Renal pelvis (tissue), 12 donors: ENCODE data around the gene HNRNPH2. TPM values are rescaled to one million over a fixed set of nuclear protein-coding genes. Genes with fewer than 3 reads are reported as not detected.

Experiments
- DNase-seq: peaks from one replicate; pipeline ENCODE4 v3.0.0-alpha.2; 2013
- long read RNA-seq, 16 experiments: transcript quantifications; one replicate each; lab custom pipeline, GENCODE V29; 2026
- polyA plus RNA-seq, 3 donors: library from polyadenylated mRNA; unstranded; fragments of 120-200 nt; gene quantifications; one replicate each; pipeline ENCODE4 v1.2.1, GENCODE V29; 2013; ENCODE audit not compliant: insufficient read length in 3 of 3

HNRNPH2 gene, protein sequence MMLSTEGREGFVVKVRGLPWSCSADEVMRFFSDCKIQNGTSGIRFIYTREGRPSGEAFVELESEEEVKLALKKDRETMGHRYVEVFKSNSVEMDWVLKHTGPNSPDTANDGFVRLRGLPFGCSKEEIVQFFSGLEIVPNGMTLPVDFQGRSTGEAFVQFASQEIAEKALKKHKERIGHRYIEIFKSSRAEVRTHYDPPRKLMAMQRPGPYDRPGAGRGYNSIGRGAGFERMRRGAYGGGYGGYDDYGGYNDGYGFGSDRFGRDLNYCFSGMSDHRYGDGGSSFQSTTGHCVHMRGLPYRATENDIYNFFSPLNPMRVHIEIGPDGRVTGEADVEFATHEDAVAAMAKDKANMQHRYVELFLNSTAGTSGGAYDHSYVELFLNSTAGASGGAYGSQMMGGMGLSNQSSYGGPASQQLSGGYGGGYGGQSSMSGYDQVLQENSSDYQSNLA
- 100 to 1,000 TPM; 109 to 138 (median 137) TPM for polyA plus RNA-seq
- long read RNA-seq, donor 1, transcript HNRNPH2-201 (2 exons, 2,223 nt), result major isoform, 38 of 169 reads
- long read RNA-seq, donor 1, partial matches to known transcripts, result 131 of 169 reads
- long read RNA-seq, donor 1, other reads (novel, unspliced or antisense), result 0 of 169 reads
- long read RNA-seq, donor 2, transcript HNRNPH2-201 (2 exons, 2,223 nt), result major isoform, 34 of 34 reads
- long read RNA-seq, donor 2, partial matches to known transcripts, result 0 of 34 reads
- long read RNA-seq, donor 2, other reads (novel, unspliced or antisense), result 0 of 34 reads
- long read RNA-seq, donor 3, transcript HNRNPH2-201 (2 exons, 2,223 nt), result major isoform, 35 of 35 reads
- long read RNA-seq, donor 3, partial matches to known transcripts, result 0 of 35 reads
- long read RNA-seq, donor 3, other reads (novel, unspliced or antisense), result 0 of 35 reads
- long read RNA-seq, donor 4, transcript HNRNPH2-201 (2 exons, 2,223 nt), result major isoform, 32 of 112 reads
- long read RNA-seq, donor 4, partial matches to known transcripts, result 80 of 112 reads
- long read RNA-seq, donor 4, other reads (novel, unspliced or antisense), result 0 of 112 reads
- long read RNA-seq, donor 5, transcript HNRNPH2-201 (2 exons, 2,223 nt), result major isoform, 29 of 29 reads
- long read RNA-seq, donor 5, partial matches to known transcripts, result 0 of 29 reads
- long read RNA-seq, donor 5, other reads (novel, unspliced or antisense), result 0 of 29 reads
- long read RNA-seq, donor 6, transcript HNRNPH2-201 (2 exons, 2,223 nt), result major isoform, 31 of 116 reads
- long read RNA-seq, donor 6, partial matches to known transcripts, result 85 of 116 reads
- long read RNA-seq, donor 6, other reads (novel, unspliced or antisense), result 0 of 116 reads
- long read RNA-seq, donor 7, transcript HNRNPH2-201 (2 exons, 2,223 nt), result major isoform, 43 of 136 reads
- long read RNA-seq, donor 7, partial matches to known transcripts, result 93 of 136 reads
- long read RNA-seq, donor 7, other reads (novel, unspliced or antisense), result 0 of 136 reads
- long read RNA-seq, donor 8, transcript HNRNPH2-201 (2 exons, 2,223 nt), result major isoform, 10 of 48 reads
- long read RNA-seq, donor 8, partial matches to known transcripts, result 38 of 48 reads
- long read RNA-seq, donor 8, other reads (novel, unspliced or antisense), result 0 of 48 reads
- long read RNA-seq, donor 9, transcript HNRNPH2-201 (2 exons, 2,223 nt), result major isoform, 36 of 36 reads
- long read RNA-seq, donor 9, partial matches to known transcripts, result 0 of 36 reads
- long read RNA-seq, donor 9, other reads (novel, unspliced or antisense), result 0 of 36 reads
- long read RNA-seq, donor 10, transcript HNRNPH2-201 (2 exons, 2,223 nt), result major isoform, 32 of 104 reads
- long read RNA-seq, donor 10, partial matches to known transcripts, result 72 of 104 reads
- long read RNA-seq, donor 10, other reads (novel, unspliced or antisense), result 0 of 104 reads
- long read RNA-seq, donor 11, transcript HNRNPH2-201 (2 exons, 2,223 nt), result major isoform, 29 of 29 reads
- long read RNA-seq, donor 11, partial matches to known transcripts, result 0 of 29 reads
- long read RNA-seq, donor 11, other reads (novel, unspliced or antisense), result 0 of 29 reads
- long read RNA-seq, donor 12, transcript HNRNPH2-201 (2 exons, 2,223 nt), result major isoform, 45 of 45 reads
- long read RNA-seq, donor 12, partial matches to known transcripts, result 0 of 45 reads
- long read RNA-seq, donor 12, other reads (novel, unspliced or antisense), result 0 of 45 reads
- long read RNA-seq, donor 13, transcript HNRNPH2-201 (2 exons, 2,223 nt), result major isoform, 27 of 96 reads
- long read RNA-seq, donor 13, partial matches to known transcripts, result 69 of 96 reads
- long read RNA-seq, donor 13, other reads (novel, unspliced or antisense), result 0 of 96 reads
- long read RNA-seq, donor 14, transcript HNRNPH2-201 (2 exons, 2,223 nt), result major isoform, 74 of 74 reads
- long read RNA-seq, donor 14, partial matches to known transcripts, result 0 of 74 reads
- long read RNA-seq, donor 14, other reads (novel, unspliced or antisense), result 0 of 74 reads
- long read RNA-seq, donor 15, transcript HNRNPH2-201 (2 exons, 2,223 nt), result major isoform, 51 of 145 reads
- long read RNA-seq, donor 15, partial matches to known transcripts, result 94 of 145 reads
- long read RNA-seq, donor 15, other reads (novel, unspliced or antisense), result 0 of 145 reads
- long read RNA-seq, donor 16, transcript HNRNPH2-201 (2 exons, 2,223 nt), result major isoform, 39 of 39 reads
- long read RNA-seq, donor 16, partial matches to known transcripts, result 0 of 39 reads
- long read RNA-seq, donor 16, other reads (novel, unspliced or antisense), result 0 of 39 reads

DNA sequence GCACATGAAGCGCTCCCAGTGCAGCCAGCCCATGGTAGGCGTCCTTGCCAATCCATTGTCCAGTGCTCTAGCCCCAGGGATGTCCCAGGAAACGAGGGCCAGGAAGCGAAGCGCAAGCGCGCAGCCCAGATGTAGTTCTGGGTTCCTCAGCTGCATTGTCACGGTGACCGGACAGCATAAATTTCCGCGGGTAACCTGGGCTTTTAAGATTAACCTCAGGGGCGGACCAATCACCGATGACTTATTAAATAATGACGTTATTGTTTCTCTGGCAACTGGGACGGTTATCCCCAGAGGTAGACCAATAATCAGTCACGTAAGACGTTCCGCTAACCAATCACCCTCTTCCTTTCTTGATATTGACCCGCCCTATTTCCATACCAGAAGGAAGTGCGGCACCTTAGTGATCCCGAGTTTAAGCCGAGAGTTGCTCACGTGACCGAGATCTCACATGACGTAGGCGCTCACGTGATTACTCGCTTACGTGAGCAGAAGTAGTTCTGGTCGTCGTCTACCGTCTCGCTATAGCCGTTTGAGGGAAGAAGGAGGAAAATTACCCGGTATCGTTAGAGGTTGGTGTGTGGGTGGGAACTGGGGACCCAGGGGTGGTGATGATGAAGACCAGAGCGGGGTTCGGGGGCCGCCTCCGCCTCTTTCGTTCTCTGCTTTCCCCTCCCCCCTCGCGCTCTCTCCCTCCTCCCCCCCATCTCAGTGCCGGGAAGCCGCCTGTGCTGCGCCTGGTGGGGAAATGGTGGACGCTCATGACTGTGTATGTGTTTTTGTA is at the start of gene HNRNPH2, which contains the start of gene GLA:
HNRNPH2 (plus strand) TSS at position 475 of the 784 bp plus-strand sequence. CDS start 3,767 bp downstream, outside the sequence.
GLA (minus strand) TSS at position 178 of the 784 bp plus-strand sequence; CDS start at position 156, 22 bp downstream.
- DNase-seq, result peak; percentile 97

DNA sequence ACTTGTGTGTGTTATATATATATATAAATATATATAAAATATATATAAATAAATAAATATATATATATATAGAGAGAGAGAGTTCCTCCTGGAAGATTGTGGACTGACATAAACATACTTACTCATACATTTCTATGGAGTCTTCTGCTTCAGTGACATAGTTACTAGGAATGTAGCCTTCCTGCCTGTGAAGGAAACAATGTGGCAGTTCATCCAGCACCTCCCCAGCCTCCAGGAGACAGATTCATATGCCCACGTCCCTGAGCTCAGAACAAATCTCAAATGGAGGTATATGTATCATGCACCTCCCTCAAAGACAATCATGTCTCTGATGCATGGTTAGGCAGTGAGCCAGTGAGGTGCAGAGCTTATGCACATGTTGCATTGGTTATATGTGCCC is 48.1 kb upstream of the HNRNPH2 start:
- no peak for DNase-seq

DNA sequence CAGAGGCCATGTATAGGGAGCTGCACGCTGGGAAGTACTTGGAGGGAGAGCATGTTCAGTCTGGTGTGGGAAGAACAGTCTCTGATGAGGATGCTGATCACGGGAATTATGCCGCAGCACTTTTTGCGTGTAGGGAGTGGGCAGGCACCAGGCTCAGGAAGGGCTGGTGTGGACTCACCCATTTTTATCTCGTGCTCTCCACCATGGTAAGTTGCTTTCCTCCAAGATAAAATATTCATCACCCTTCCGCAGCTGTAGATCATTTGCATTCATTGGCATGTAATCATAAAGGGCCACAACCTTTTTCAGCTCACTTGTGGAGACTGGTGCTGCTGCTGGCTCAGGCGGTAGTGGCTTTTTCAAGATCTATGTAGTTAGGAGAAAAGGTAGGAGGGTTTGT is 47.6 kb upstream of the HNRNPH2 start:
- DNase-seq, result no peak

DNA sequence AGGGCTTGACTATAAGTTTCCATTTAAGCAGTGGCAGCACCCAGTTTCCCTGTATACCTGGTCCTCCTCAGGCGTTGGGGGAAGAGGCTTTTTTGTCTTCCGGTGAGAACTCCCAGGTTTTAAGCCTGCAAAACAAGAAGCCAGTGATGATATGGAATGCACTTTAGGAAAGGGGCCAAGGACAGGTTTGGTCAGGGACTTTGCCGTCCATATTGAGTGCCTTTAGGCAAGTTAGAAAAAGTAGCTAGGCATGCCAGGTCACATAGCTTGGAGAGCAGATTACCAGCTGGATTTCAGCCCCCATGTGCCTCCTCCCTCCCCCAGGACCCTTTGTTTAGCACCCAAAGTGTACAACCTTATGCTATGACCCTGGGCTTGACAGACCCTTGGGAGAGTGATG is 45.9 kb upstream of the HNRNPH2 start:
- DNase-seq, result no peak

DNA sequence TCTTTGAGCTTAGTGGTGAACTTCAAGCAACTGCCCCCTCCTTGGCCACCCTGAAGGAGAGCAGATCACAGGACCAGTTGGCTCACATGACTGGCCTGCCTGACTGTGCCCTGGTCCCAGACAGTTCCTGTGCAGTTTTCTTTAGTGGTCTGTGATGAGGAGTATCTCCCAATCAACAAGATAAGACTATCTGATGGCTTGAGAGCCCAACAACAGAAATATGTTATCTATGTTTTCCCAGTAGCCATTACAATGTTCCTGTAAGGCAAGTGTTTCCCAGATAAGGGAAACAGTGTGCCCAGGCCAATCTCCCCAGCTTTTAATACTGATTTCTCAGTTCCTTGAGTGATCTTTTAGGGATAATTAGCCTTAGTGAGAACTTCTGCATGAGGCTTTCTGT is 45.3 kb upstream of the HNRNPH2 start:
- DNase-seq, result no peak

DNA sequence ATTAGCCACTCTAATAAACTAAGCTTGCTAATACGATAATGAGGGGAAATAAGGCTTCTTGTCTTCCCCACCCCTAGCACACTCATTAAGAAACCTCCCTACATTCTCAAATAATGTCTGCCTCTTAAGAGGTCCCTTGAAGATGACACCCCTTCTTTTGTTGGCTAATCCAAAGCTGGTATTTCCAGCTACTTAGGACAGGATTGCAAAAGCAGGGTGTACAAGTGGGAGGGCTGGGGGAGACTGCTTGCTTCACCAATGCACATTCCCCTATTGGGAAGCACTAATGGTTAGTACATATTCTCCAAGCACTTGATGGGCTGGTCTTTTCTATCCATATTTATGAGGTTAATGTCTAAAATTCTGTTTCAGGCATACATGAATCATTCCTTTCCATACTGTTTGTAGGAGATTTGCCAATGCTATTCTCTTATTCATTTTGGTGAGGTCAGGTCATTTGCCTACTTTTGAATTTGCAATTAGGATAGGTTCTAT is 42.7 kb upstream of the HNRNPH2 start:
- DNase-seq, result no peak

DNA sequence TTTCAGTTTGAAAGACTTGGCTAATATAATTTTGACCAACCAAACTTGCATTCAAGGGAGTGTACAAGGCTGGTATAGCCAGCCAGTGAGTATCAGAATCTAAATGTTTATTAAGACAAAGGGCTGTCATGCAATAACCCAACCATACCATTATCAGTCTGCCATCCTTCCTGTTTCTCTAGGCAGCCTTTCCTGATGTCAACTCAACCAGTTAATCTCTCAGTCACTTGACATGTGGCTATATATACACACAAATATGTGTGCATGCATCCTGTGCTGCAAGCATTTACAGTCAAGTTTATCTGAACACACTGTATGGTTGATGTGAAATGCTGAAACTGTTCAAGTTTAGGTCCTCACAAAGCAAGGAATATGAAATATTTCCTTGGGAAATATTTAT is 39.2 kb upstream of the HNRNPH2 start:
- DNase-seq, result no peak

DNA sequence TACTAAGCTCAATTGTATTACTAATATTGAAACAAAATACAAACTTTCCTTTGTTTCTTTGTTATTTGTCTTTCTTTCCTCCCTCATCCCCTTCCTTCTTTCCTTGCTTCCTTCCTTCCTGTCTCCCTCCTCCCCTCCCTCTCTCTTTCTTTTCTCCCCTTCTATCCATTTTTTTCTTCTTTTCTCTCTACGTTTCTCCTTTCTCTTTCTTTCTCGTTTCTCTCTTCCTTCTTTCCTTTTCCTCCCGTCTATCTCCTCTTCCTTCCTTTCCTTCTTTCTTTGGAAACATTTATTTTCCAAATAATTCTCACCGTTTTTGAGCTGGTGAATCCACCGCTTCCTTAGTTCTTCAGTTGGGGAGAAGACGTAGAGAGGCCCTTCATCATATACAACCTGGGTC is 38.3 kb upstream of the HNRNPH2 start:
- DNase-seq, result no peak

DNA sequence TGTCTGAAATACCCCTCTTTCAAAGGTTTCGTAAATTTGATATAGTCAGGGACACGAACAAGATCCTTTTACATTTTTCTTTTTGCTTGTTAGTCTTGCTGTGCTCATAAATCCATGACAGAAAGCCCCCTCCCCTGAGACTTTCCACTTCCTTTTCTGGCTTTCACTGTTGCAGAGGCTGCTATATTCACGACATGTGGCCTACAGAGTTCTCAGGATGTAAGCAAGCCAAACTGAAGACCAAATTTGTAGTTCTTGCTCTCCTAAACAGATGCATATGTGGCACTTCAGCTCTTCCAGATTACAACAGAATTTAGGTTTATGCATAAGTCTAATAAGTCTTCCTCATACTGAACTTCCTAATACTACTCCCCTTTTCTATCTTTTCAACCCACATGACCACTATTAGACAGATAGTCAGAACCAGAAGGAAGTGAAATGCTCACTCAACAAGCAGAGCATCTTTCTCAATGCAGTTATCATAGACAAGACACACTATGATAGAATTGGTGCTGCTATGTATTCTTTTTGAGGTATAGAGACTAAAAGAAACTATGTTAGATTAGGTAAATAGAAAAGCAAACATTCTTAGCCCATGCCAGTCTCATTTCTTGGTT is 37.0 kb upstream of the HNRNPH2 start:
- DNase-seq, result no peak

DNA sequence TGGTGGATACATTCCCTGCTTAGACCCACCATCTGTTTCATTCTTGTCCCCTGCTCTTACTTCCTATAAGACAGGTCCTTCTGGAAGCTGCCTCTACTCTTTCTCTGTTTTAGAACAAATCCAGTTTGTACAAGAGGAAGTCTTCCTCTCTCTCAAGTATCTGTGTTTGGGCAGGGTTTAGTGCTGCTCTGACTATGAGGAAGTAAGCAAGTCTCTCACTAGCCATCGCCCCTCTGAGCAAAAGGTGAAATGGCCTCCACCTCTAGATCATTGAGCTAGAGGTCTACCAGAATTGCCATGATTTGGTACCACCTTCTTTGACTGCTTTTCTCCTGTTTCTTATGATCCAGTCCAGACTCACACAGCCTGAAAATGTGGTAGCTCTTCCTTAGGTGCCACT is 30.5 kb upstream of the HNRNPH2 start:
- DNase-seq, result no peak

DNA sequence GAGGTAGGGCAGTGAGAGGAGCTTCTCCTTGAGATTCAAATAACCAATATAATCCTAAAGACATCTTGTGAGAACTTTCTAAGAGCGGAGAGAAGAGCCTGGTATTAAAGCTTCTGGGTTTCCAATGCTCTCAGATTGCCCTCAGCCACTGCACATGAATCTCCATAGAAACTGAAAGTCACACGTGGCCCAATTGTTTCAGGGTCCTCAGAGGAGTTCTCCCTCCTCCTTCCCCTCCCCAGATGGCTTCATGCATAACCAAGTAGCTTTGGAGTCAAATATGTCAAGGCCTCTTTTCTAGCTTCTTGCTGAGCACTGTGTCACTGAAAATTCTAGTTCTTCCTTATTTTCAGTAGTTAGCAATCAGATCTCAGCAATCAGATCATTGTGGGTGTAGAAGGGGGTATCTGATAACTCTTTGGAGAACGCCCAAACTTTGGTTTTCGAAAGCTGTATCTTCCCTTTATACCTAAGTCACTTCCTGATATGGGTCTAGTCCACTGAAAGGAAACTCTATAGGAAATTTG is 24.3 kb upstream of the HNRNPH2 start:
- DNase-seq, result peak; percentile 30

DNA sequence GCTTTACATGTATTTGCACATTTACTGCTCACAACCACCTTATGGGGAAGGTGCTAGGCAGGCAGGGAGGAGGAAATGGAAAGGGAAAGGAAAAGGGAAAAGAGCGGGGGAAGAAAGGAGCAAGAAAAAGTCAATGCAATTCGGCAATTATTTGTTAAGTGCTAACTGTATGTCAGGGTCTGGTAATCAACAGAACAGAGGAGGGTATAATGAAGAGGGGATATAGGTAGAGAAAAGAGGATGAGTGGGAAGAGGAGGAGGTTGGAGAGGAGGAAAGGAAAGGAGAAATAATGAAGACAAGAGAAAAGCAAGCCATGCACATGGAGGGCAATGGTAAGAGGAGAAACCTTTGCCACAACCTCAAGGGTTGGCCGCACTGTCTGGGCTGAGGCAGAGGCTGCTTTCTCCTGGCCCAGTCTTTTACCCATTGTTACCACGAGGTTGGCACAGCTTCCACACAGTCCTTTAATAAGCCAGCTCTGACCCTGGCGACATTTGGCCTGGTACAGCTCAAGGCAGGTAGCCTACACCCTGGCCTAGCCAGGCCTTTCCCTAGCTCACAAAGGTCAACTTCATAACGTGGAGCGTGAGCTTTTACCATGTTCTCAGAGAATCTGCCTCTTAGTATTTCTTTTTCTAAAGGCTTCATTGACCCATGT is 22.9 kb upstream of the HNRNPH2 start:
- no peak for DNase-seq

DNA sequence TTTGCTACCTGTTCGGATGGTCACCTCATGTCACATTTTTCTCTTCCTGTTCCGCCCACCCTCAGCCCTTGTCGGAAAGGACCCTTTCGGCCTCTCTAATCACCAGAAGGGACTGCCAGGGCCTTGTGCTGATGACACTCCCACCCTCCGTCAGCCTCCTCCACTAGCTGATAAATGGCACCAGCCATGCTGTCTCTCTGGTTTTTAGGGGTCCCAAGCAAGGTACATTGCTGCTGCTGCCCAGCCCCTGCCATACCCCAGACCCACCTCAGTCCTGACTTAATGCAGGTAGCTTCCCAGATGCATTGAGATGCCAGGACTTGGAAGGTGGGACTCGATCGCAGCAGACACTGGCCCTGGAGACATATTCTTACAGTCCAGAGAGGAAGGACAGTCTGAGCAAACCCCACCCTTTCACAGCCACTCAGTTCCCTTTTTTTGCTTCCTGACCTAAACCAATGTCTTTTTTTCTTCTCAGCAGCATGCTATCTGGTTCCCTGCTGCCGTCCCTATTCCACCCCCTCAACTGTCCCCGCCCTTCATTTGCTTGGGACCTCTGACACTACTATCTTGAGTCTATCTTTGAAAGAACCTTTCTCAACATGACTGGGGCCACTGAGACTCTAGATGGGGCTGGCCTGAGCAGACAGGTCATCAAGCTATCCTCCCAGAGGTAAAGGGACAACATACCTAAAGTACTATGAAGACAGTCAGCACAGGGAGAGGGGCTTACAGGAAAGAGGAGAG is 22.1 kb upstream of the HNRNPH2 start, which contains the start of gene BTK:
BTK (minus strand) TSS at position 397 of the 747 bp plus-strand sequence. CDS start 10,907 bp downstream, outside the sequence.
- DNase-seq, result no peak

DNA sequence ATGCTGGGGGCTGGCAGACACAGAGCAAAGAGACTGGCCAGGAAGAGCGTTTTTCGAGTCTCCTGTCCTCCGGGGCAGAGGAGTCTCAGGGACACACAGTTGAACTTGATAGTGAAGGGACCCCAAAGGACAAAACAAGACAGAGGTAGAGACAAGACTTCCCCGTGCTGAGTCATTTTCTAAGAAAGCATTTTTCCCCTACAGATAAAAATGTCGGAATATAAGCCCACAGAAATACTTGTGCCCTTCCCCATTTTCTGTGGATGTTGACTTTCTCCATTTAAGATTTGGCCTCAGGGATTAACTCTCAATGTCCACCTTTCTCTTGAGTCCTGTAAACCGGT is 21.5 kb upstream of the HNRNPH2 start:
- no peak for DNase-seq

DNA sequence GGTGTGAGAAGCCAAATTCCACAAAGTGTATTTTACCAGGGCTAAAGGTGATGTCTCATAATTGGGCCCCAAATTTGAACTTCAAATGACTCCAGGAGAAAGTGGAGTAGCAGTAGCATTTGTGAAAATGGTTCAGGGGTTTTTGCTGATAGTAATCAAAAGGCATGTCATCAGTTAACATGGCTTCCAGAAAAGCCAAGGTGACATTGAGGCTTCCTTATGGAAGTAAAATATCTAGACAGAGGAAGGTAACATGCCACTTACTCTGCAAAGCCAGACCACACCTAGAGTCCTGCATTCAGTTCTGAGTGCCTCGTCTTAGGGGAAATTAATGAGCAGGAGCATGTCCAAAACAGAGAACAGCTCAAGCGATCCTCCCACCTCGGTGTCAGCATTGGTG is 19.4 kb upstream of the HNRNPH2 start:
- no peak for DNase-seq
